NCI-H2227 treated with DMSO at 0.1 percent for 48 hours (cell line): ENCODE measurements around the gene GGTA1.
"Not testable (repeated sequence)": the region's sequence is repeated elsewhere in the genome, so short reads cannot be mapped to it uniquely, and the experiment has no call there.

Experiments
- DNase-seq: peaks from one replicate; lab custom pipeline; 2025; lab: John Stamatoyannopoulos, UW

Gene GGTA1

DNA sequence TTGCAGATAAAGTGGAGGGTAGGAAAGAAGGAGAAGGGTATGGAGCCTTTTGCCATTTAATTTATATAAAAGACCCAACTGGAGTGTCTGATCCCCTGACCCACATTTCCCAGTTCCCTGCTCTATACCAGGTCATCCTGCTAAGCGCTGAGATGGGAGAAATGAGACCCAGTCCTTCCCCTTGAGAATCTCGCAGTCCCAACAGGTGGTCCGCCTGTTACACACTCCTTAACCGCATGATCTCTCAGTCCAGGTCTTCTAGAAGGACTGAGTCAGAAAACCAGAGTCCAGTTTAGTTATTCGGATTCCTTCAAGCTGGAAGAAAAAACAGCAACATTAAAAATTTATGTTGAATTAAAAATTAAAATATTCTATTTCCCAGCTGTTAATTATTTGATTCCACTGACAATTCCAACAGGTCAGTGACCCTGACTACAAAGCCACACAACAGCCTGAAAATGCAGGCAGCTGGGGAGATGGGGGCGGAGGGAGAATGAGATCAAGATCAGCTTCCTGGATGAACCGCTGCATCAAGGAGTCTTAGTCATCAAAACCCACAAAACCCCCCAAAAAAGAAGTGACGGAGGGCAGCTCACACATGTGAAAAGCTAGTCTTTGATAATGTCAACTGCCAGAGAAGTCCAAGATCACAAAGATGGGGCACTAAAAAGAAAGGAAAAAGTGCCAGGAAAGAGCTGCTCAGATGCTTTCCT, 44.0 kb downstream of the GGTA1 start:
- no peak for DNase-seq

GRCh38 chr9:121454972-121455371, 44.7 kb downstream of the GGTA1 start:
- DNase-seq: no peak

- DNase-seq: no peak
Measured at GRCh38 chr9:121453232-121453892, 46.3 kb downstream of the GGTA1 start.

- no peak for DNase-seq
Measured at GRCh38 chr9:121452085-121452484, 47.6 kb downstream of the GGTA1 start.

GRCh38 chr9:121451586-121451985, 48.1 kb downstream of the GGTA1 start:
- no peak for DNase-seq

GRCh38 chr9:121450241-121450640, 49.4 kb downstream of the GGTA1 start:
- DNase-seq: no peak

DNA sequence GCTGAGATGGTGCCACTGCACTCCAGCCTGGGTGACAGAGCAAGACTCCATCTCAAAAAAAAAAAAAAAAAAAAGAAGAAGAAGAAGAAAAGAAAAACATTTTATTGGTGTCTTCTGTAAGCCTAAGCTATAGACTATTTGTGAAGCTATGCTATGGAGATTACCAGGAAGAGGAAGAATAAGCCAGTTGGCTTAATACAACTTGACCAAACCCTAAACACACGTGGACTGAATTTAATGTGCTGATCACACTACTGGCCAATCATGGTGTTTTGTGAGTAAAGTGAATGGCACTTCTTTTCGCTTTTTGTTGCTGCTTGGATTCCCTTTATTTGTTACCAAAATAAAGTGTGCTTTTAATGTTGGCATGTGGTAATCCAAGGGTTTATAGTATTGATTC, 49.9 kb downstream of the GGTA1 start:
- DNase-seq: no peak

GRCh38 chr9:121447321-121447834, 52.3 kb downstream of the GGTA1 start:
- DNase-seq: no peak

DNA sequence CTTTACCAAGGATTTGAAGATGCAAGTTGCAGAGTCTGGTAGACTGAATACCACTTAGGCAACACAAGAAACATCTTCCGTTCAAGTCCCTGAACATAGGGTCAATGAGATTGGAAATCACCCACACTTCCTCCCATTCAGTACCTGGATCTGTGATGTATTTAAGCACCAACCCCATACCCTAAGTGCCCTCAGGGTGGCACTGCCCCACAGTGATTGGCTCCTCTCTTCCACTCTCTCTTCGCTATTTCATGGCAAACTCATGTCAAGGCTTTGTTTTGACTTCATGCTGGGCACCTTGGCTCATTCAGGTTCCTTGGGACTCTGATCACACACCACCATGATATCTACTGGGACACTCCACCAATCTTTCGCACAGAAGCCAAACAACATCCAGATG, 53.7 kb downstream of the GGTA1 start:
- DNase-seq: no peak

- DNase-seq: no peak
Measured at GRCh38 chr9:121443981-121444380, 55.7 kb downstream of the GGTA1 start.

GRCh38 chr9:121441165-121441564, 58.5 kb downstream of the GGTA1 start:
- DNase-seq: no peak

DNA sequence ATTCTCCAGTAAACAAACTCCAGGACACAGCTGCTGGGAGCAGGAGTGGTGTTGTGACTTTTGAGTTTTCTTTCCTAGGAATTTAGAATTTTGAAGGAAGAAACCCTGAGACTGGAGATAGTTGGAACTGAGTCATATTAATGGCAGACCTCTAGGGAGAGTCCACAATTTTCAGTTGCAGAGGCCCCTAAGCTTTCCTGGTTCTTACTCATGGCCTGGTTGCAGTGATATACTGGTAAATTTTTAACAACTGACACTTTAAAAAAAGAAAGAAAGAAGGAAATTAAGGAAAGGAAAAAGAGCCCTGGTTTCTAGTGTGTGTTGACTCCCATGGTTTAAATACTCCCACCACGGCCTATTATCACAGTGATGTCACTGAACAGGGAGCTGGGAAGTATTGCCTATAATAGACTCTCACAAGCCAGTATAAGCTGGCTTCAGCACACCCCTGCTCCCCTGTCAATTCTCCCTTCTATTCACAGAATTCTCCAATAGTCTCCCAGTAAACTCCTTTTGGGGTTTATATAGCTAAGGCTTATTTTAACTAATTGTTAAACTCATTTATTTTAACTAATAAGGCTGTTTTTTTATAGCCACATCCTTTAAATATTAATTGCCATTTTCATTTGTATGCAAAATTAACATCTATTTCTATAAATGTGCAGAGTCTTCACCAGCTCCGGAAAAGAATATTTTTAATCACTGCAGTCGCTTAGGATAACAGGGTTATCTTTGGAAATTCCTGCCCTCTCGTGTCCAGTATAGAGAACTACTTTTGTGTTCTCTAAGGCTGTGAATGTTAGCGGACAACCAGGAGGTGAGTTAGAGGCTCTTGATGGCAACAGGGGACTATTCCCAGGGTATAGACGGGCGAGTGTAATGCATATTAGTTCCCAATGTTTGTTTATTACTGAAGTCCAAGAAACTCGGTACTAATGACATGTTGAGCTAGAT, 59.7 kb downstream of the GGTA1 start:
- DNase-seq: peak; percentile 2

GRCh38 chr9:121439016-121439415, 60.6 kb downstream of the GGTA1 start:
- DNase-seq: no peak

DNA sequence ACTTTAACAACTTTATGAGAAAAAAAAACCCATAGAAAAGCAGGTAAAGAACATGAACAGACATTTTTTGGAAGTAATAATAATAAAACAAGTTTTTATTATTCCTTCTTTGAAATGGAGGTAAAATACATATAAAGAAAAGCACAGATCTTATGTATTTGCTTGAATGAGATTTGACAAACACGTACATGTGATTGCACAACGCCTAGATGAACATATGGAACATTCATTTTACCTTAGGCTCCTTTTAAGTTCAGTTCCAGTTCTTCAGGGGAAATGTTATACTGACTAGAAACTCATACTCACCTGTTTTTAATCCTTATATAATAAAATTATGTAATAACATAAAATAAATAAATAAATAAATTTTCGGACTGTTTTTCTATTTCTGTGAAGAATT, 61.8 kb downstream of the GGTA1 start:
- DNase-seq: no peak

- not testable (repeated sequence) for DNase-seq
Measured at GRCh38 chr9:121437046-121437445, 62.6 kb downstream of the GGTA1 start.

GRCh38 chr9:121434969-121435368, 64.7 kb downstream of the GGTA1 start:
- no peak for DNase-seq

- DNase-seq: no peak
Measured at GRCh38 chr9:121427899-121428298, 71.7 kb downstream of the GGTA1 start.

DNA sequence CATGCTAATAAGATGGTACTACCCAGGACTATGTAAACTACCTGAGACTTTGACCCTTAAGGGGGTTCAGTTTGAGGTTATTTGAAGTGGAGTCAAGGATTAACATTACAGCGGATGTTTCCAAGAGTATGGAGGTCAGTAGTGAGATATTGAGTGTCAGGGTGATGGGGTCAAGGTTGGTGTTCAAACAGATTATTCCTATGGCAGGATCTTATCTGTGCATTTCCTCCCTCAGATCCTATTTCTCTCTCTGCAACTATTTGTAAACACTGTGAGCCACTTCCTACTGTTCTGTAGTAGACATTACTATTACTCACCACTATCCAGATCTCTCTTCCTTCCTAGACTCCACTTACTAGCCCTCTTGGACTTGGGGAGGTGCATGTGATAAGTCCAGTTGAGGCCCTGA, 75.6 kb downstream of the GGTA1 start:
- DNase-seq: no peak

DNA sequence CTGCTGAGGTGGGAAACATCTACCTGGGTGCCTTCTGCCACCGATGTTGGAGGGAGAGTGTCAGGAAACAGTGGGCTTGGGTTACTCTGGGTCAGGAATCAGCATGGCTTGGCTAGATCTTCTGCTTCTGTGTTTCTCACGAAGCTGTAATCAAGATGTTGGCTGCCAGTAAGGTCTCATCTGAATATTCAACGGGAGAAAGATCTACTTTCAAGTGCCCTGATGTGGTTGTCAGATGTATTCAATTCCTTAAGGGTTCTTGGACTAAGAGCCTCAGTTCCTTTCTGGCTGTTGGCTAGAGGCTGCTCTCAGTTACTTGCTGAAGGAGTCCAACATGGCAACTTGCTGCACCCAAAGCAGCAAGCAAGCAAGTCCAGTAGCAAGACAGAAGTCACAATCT, 87.7 kb downstream of the GGTA1 start:
- no peak for DNase-seq

DNA sequence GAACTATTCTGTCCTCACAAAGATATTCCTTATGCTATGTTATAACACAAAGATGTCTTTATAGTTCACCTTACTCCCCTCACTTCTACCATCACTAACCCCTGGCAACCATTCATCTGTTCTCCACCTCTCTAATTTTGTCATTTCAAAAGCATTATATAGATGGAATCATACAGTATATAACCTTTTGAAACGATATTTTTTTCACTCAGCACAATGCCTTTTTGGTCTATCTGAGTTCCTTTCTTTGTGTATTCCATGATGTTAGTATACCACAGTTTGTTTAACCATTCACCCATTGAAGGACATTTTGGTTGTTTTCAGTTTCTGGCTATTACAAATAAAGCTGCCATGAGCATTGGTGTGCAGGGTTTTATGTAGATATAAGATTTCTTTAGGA, 93.7 kb downstream of the GGTA1 start:
- DNase-seq: no peak
